ENCODE measurements around the gene GMNN.
A peak's percentile ranks its signal among the peaks of the same experiment; 100 is the strongest.

Gene GMNN

GRCh38 chr6:24818346-24818745, 43.6 kb downstream of the GMNN start:
- no peak for DNase-seq

GRCh38 chr6:24821860-24822444, 47.2 kb downstream of the GMNN start:
- no peak for DNase-seq

GRCh38 chr6:24822696-24823095, 48.0 kb downstream of the GMNN start:
- DNase-seq: no peak

- no peak for DNase-seq
Observed at GRCh38 chr6:24823185-24823584, 48.4 kb downstream of the GMNN start.

- no peak for DNase-seq
Observed at GRCh38 chr6:24824142-24824938, 49.6 kb downstream of the GMNN start.

GRCh38 chr6:24825130-24825630, 50.4 kb downstream of the GMNN start:
- DNase-seq: no peak

GRCh38 chr6:24827162-24827561, 52.4 kb downstream of the GMNN start:
- DNase-seq: peak; percentile 16

- no peak for DNase-seq
Observed at GRCh38 chr6:24827970-24828369, 53.2 kb downstream of the GMNN start.

- no peak for DNase-seq
Observed at GRCh38 chr6:24829657-24830056, 54.9 kb downstream of the GMNN start.

- DNase-seq: no peak
Observed at GRCh38 chr6:24831771-24832716, 57.3 kb downstream of the GMNN start.

- DNase-seq: no peak
Observed at GRCh38 chr6:24832794-24833193, 58.1 kb downstream of the GMNN start.

GRCh38 chr6:24833711-24834386, 59.1 kb downstream of the GMNN start:
- no peak for DNase-seq

Measured in NCI-H226 (cell line).